HG03103 (cell line): ENCODE data around the gene CRIM1.

Experiments used
- ATAC-seq: cut with Tn5 transposase; IDR thresholded peaks from one replicate; pipeline ENCODE4 v1.9.1; 2021; ENCODE audit warnings: low read depth; ENCODE audit not compliant: unreplicated experiment

Gene CRIM1

GRCh38 chr2:36416370-36417165, 61.0 kb downstream of the CRIM1 start:
- no peak for ATAC-seq

DNA sequence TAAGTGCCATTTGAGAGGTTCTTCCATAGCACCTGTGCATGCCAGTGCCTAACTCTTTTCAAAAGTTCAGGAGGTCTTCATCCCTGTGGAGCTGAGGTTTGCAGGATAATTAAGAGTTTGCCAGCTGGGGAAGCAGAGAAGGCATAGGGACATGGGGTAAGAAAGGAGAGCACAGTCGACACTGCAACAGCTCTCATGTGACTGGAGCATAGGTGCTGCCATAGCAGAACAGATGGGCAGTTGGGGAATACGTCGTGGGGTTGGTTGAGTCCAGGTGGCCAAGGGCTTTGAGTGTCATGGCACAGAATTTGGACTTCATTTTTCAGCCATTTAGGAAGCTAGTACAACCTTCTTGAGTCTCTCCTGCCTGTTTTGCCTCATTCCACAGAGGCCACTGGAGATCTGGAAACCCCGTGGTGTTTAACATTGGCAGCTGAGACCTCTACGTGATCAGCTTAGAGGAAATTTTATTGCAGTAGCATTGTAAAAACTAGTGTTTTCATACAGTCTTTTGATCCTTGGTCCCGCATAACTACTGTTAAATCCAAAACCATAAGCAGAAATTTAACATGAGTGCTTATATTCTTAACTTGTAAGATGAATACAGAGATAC, 65.1 kb downstream of the CRIM1 start:
- no peak for ATAC-seq

GRCh38 chr2:36421379-36421778, 65.8 kb downstream of the CRIM1 start:
- no peak for ATAC-seq

DNA sequence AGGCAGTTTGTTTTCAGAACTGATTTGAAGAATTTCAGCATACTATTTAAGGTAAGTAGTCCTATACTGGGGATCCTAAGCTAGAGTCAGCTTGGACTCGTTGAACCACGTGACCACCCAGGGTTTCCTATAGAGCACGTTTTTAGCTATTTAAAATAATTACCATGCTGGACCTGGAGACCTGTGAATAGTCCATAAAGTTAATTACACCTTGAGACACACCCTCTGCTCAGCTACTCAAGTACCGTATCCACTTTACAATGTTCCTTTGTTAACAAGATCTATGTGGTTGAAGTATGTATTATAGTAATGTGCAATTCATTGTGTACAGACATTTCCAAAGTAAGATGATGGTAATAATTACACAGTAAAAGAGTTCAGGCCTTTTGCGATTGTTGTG, 67.6 kb downstream of the CRIM1 start:
- no peak for ATAC-seq

DNA sequence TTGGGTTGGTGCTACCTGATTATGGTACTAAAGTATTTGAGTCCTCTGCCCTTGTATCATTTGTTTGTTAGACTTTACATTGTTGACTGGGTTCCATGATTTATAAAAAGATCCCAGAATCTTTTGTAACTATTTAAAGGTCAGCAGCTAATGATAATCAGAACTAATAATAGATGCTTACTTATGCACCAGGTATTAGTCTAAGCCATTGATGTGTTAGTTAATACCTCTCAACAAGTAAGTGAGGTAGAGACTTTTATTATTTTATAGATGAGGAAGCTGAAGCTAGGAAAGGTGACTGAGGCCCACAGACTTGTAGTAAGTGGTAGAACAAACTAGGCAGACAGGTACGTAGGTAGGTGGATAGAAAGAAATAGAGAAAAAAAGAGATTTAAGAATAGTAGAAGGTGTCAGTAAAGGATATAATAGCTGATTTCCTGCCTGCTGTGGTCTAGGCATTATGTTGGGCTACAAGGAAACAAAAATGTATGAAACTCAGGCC, 68.1 kb downstream of the CRIM1 start:
- no peak for ATAC-seq

DNA sequence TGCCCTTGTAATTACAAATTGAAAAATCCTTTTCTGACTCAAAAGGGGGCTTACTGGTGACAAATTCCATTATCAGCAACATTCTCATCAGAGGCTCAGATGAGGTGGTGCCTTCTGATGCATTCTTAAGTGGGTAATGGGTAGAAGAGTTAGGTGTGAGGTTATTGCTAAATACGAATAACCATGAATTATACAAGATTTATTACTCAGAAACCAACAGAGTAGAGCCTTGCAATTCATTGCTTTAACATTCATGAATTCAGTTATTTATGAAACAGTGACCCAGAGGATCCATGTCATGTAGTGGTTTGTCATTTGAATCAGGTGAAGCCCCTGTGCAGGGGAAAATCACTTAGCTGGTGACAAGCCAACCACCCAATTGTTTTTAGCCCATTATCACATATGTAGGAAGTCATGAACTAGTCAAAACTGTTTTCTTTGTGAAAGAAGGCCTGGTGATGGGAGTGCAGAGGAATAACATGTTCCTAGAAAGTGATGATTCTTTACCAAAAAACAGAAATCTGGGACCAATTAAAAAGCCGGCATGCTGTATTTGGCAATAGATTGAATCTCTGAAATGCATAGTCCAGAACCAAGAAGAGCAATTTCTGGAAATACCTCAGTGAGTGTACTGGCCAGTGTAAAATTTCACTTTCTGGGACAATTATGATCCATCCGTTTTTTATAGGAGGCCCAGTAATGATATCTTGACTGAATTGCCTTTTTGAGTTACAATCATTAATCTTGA, 70.2 kb downstream of the CRIM1 start:
- ATAC-seq, result no peak

DNA sequence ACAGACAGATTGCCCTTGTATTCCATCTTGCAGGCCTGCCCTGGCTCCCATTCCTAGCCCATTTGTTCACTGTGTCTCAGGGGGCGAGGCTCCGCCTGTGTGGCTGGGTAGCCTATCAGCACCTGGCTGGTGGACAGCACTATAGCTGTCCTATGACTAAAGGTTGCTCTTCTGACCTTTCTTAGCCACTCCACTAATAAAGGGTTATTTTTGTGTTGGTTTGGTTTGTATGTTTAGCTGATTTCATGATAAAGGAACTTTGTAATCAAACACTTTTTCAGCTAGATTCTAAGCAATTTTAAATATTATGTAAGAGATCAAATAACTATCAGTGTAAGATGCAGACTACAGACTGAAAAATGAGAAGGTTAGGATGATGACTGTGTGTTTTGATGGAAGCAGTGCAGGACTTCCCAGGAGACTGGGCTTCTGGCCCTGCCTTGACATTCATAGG, 72.2 kb downstream of the CRIM1 start:
- ATAC-seq, result no peak

DNA sequence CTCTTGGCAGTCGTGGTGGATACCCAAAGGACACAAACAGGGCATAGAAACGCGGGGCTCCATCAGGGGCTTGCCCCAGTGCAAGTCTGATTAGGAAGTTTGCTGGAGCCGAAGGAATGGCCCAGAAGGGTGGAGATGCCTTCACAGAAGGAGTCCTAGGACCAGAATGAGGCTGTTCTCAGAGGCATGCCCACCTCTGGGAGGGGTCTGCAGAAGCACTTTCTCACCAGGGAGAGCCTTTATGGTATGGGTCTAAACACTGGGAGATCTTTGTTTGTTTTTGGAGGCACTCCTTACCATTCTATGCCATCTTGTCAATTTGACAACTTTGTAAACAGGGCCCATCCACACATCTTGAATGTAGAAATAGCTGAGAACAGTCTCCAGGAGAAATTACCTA, 75.0 kb downstream of the CRIM1 start:
- no peak for ATAC-seq

DNA sequence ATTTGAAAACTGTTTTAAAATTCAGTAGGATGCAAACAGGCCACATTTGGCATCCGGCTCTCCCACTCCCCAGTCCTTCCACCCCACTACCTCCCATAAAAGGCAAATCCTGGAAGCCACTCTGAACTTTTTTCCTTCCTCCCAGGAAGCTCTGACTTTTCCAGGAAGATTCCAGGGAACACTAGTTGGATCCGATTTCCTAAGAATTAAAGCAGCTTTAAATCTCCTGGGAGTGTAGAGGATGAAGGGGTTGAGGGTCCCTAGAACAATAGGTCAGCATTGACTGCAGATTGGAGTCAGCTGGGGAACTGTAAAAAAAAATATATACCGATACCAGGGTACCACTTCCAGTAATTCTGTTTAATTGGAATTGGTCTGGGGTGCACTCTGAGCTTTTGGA, 76.9 kb downstream of the CRIM1 start:
- no peak for ATAC-seq

- ATAC-seq, result no peak
These were observed 78.0 kb downstream of the CRIM1 start for GRCh38 chr2:36433311-36434217.

DNA sequence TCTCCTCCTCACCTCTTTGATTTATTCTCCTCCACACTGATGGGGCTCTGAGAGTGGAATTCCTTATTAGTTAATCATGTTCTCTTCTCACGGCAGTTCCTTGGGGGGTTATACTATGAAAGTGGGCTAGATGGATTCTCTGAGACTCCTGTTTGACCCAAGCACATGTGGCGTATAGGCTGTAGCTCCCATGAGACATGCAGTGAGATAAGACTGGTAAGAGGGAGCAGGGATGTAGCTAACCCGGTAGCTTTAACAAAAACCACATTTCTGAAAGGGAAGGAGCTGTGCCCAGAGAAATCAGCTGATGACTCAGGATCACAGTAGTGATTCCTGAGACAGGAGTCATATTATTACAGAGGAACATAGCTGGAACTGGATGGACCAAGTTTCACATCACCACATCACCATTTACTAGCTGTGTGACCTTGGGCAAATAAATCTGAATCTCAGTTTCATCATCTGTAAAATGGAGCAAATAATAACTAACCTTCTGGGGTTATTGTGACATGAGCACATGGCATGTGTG, 82.9 kb downstream of the CRIM1 start:
- ATAC-seq, result no peak

DNA sequence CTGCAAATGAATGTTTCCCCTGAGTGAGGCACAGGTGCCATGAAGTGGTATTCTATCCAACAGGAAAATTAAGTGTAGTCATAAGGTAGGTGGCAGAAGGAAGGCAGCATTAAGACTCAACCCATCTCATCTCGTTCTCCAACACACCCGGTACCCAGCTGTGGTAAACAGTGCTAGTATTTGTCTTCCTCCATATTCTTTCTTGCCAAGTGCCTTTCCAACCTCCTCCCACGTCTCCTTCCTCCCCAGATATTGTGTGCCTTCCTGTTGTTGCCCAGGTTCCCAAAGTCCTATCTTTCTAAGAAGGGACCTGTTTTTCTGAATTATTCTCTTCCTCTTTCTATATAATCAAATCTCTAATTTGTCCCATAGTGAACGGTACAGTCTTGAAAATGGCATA, 83.5 kb downstream of the CRIM1 start:
- no peak for ATAC-seq

- no peak for ATAC-seq
These were observed 85.6 kb downstream of the CRIM1 start for GRCh38 chr2:36441065-36441625.

- ATAC-seq, result peak; percentile 66
These were observed 86.2 kb downstream of the CRIM1 start for GRCh38 chr2:36441816-36442215.

GRCh38 chr2:36444216-36444936, 88.8 kb downstream of the CRIM1 start:
- no peak for ATAC-seq

DNA sequence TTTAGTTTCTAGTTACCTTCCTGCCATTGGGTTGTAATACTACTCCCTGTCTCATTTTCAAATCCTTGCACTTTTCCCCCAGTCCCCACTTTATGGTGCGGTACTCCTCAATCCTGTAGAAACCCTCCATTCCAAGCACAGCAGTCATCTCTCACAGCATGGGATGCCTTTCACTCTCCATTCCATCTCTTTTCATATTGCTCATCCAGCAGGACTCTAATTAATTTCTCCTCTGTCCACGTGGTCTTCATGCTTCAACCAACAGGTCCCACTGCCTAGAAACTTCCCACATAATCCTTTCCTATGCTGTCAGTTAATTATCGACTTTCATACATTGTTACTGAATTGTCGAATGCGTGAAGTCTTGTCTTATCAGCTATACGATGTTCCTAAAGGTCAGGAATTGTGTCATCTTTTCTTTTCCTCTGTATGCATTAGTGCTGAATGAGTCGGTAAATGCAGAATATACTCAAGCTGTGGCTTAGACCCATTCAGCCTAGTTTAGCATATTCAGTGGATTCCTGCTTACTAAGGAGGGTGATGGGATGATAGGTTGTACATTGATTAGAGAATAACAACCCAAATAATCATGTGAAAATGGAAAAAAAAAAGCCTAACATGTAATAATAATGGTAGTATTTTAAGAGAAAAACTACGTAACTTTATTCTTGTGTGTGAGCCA, 89.7 kb downstream of the CRIM1 start:
- ATAC-seq, result no peak

DNA sequence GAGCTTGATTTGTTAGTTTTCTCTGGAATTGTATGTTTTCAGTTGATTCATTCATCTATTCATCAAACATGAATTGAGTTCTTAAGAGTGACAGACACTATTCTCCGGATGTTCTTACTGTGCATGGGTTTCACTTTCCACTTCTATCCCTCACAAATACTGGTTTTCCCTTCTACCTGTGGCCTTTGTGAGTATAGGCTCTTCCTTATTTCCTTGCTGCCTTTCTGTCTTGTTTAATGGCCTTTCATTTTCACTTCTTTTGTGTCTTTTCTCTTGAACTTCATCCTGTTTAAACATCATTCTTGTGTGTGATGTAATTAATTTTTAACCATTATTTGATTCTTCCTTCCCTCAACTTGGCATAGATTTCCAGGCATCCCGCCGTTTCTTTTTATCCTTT, 90.7 kb downstream of the CRIM1 start:
- ATAC-seq, result no peak

DNA sequence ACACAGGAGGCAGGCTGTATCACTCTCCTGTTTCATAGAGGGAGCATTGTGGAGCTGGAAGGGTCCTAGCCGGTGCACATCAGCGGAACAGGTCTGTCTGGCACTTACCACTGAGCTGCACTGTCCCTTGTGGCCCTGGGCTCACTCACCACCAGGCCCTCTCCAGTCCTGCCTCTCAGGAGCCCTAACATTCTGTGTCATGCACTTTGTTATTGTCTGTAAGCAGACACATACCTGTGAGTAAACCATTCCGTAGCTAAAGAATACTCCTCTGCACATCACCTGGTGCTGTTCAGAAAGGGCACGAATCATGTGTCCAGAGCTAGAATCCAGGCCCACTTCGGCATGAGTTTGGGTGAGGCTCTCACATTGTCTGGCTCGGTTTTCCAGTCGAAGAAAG, 93.6 kb downstream of the CRIM1 start:
- no peak for ATAC-seq
